Spleen (tissue), 7 donors: Measurements from ENCODE around the gene KLHL8.

Source experiments
- POLR2AphosphoS5 ChIP-seq, 3 donors: sonication (generic); formaldehyde crosslinking; IDR thresholded peaks; one replicate each; pipeline ENCODE4 v1.5.1; 2017; ENCODE audit warnings: antibody characterized with exemption in 3 of 3
- TF ChIP-seq, protein P1 (sequence below), 11 experiments: fragments of 200-600 bp in 7 of 11; fragments of 450-650 bp in 4 of 11; sonication (generic) in 4 of 11; IDR thresholded peaks in 8 of 11; conservative IDR thresholded peaks in 3 of 11; 1 replicate in 7 of 11; 2 replicates in 4 of 11; pipeline versions ENCODE4 v1.4.0 to v1.8.0; 2016 to 2021; ENCODE audit warnings: antibody characterized with exemption in 11 of 11, inconsistent platforms in 4 of 11, mild to moderate bottlenecking in 1 of 11
- donor health status: DM: no; HTN: no; CAD: no; lungs with moderate emphysema.
- donor health status: DM: no; HTN: no; CAD: no.
- donor health status: DM: no; HTN: no; CAD: no.

DNA sequence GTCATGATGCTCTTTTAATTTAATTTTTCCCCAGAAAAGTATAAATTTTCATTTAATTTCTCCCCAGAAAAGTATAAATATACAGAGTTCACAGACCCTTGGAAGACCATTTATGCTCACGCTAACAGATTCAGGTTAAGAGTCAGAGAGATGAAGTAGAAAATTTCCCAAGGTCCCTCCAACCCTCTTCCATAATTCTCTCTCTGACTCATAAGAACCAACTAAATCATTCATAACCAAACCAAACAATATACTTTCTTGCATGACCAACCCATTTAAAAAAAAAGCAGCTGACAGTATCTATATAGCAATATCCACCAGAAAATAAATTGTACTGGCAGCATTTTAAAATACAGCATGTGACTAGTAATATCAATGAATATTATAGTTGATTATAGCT, 3.9 kb downstream of the KLHL8 start:
- TF ChIP-seq POLR2AphosphoS5 (IDR thresholded peaks at IDR 0.05): no peak
- TF ChIP-seq, protein P1, sequence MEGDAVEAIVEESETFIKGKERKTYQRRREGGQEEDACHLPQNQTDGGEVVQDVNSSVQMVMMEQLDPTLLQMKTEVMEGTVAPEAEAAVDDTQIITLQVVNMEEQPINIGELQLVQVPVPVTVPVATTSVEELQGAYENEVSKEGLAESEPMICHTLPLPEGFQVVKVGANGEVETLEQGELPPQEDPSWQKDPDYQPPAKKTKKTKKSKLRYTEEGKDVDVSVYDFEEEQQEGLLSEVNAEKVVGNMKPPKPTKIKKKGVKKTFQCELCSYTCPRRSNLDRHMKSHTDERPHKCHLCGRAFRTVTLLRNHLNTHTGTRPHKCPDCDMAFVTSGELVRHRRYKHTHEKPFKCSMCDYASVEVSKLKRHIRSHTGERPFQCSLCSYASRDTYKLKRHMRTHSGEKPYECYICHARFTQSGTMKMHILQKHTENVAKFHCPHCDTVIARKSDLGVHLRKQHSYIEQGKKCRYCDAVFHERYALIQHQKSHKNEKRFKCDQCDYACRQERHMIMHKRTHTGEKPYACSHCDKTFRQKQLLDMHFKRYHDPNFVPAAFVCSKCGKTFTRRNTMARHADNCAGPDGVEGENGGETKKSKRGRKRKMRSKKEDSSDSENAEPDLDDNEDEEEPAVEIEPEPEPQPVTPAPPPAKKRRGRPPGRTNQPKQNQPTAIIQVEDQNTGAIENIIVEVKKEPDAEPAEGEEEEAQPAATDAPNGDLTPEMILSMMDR (IDR thresholded peaks at IDR 0.05 in 8 of 11, conservative IDR thresholded peaks at IDR 0.05 in 3 of 11): no peak
